Cardiac fibroblast (primary cell): ENCODE measurements around the gene UBAP1L.

Source experiments
- DNase-seq, 2 donors: peaks; one replicate each; pipeline versions ENCODE4 v3.0.0 to v3.0.0-alpha.2; 2010; ENCODE audit warnings: low read depth in 2 of 2
- H3K4me3 ChIP-seq, 2 donors: replicated peaks in 1 of 2; 1 replicate in 1 of 2; 2 replicates in 1 of 2; pipeline ENCODE4 v1.5.1; 2011; ENCODE audit warnings: low read depth in 2 of 2, low read length in 2 of 2, mild to moderate bottlenecking in 2 of 2, moderate library complexity in 1 of 2
- CTCF ChIP-seq: IDR thresholded peaks from one replicate; pipeline ENCODE4 v1.5.1; 2011; ENCODE audit warnings: low read depth, mild to moderate bottlenecking, low read length, inconsistent platforms

The UBAP1L gene

GRCh38 chr15:65056106-65056505 is 58.9 kb downstream of the UBAP1L start:
- TF ChIP-seq CTCF = no peak
- H3K4me3 ChIP-seq = no peak overlapping the region
- no peak for DNase-seq

DNA sequence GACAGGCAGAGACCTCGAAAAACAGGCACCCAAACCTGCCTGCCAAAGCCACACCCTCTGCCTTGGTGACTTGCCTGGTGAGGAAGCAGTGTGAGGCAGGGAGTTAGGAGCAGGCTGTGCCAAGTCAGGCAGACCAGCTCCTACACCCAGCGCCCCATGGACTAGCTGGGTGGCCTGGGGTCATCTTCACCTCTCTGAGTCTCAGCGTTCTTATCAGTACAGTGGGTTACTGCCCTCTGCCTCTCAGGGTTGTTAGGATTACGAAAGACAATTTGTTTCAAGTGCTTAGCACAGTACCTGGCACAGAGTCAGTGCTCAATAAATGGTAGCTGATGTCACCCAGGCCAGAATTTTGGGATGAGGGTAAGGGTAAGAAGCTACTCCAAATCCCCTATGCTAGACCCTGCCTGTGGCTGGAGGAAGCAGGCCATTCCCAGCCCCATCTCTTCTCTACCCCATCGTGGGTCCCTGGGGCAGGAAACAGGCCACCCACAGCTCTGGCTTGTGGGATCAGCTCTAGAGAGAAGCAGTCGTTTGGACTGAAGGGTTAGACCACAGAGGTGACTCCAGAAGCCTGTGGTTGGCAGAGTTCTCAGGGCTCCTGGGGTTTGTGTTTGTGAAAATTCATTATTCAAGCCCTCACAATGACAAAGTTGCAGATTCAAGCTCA is 59.7 kb downstream of the UBAP1L start:
- no peak overlapping the region for H3K4me3 ChIP-seq

DNA sequence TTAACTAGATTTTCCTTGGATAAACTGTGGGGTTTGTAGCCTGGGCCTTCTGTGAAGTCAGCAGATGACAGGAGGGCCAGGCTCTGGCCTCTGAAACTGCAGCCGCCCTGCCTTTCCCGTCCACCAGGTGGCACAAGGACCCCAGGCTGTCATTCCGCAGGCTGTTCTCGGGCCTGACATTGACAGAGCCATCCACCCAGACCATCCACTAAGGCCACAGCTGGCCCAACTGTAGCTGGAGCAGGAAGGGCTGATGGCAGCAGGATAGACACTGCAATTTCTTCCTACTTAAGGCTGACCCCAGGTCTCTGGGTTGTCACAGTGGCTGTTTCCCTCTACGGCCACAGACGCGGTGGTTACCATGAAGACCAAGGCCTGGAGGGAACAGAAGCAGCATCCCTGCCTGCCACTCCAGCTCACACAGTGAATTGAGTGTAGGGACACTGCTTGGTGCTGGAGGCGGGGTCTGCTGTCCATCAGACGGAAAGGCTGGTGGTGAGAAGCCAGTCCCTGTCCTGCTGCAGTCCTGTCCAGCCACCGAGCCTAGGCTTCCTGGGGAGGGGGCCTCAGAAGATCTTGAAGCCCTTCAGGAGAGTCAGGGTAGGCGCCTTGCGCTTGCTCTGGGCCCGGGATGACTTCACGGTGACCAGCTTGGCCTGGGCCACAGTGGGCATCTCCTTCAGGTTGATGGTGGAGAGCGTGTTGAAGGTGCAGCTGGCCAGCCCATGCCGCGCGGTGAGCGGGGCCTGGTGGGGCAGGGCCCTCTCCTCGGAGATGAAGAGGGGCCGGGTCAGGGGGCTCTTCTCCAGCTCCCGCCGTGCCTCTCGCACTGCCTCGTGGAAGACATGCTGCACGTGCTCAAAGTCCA is 60.4 kb downstream of the UBAP1L start:
- DNase-seq = peak; percentile 76 to 77
- TF ChIP-seq CTCF = peak; percentile 98

More for the DNA sequence above, 59.7 kb downstream of the UBAP1L start:
- no peak for DNase-seq
- TF ChIP-seq CTCF = no peak

DNA sequence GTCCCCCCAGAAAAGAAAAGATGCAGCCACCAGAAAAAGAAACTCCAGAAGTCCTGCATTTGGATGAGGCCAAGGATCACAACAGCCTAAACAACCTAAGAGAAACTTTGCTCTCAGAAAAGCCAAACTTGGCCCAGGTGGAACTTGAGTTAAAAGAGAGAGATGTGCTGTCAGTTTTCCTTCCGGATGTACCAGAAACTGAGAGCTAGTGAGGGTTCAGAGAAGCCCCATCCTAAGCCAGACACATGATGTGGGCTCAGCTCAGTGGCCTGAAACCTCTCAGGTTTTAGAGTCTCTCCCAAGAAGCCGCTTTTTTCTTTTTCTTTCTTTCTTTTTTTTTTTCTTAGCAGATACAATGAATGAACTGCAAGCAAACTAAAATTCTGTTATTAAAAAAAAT is 62.0 kb downstream of the UBAP1L start:
- TF ChIP-seq CTCF = no peak
- no peak for DNase-seq
- H3K4me3 ChIP-seq = no peak overlapping the region

More for the DNA sequence above, 60.4 kb downstream of the UBAP1L start:
- no peak overlapping the region for H3K4me3 ChIP-seq

DNA sequence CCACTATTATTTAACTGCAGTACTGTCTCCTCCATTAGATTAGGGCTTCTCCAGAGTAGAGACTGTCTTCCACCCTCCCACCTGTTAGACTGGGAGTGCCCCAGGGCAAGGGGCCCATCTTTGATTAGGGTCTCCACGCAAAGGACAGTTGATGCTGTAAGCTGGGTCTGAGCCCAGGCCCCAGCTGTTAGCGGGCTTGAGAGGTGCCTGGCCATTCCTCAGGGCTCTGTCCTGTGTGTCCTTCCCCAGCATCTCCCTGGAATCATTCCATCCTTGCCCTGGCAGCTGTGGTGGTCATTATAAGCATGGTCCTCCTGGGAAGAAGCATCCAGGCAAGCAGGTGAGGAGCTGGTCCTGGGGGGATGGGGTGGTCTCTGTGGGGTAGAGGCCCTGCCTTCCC is 63.7 kb downstream of the UBAP1L start:
- DNase-seq = no peak
- no peak for TF ChIP-seq CTCF
- H3K4me3 ChIP-seq = no peak overlapping the region

DNA sequence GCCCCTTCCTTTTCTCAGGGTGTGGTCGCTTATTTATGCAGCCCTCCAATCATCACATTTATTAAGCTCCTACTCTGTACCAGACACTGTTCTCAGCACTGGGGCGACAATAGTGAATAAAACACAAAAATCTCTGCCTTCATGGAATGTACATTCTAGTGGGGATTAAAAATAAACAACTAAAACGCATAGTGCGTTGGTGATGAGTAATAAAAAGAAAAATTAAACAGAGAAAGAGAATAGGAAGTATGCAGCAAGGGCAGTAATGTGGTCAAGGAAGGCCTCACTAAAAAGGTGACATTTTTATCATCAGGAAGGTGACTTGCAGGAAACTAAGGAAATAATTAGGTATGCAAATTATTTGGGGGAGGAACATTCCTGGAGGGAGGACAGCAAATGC is 64.7 kb downstream of the UBAP1L start:
- no peak for DNase-seq
- no peak for TF ChIP-seq CTCF
- no peak overlapping the region for H3K4me3 ChIP-seq
